HEK293 (cell line): ENCODE results near the gene CBX8.

Experiments used
- CTCF ChIA-PET: fragments of 350-600 bp; formaldehyde crosslinking; extraction: SDS; loops from one replicate; lab custom pipeline; 2021; ENCODE audit warnings: antibody characterized with exemption; lab: Yijun Ruan, JAX
- POLR2A ChIA-PET: fragments of 300-600 bp; formaldehyde crosslinking; extraction: SDS; loops from one replicate; lab custom pipeline; 2020; ENCODE audit warnings: antibody characterized with exemption, inconsistent platforms; lab: Yijun Ruan, JAX
- H3K27ac ChIP-seq: fragments of 200-500 bp; sonication (Bioruptor generic); 2 replicates; pipeline ENCODE4 v1.5.1; 2014; ENCODE audit warnings: low read depth, low read length, control low read depth, inconsistent platforms; ENCODE audit errors: extremely low read depth
- H3K36me3 ChIP-seq, 2 experiments: fragments of 200-500 bp in 1 of 2; sonication (Bioruptor generic) in 1 of 2; 1 replicate in 1 of 2; 2 replicates in 1 of 2; pipeline ENCODE4 v1.5.1; 2014 to 2017; ENCODE audit warnings: inconsistent platforms in 2 of 2, low read length in 2 of 2; ENCODE audit not compliant: control insufficient read depth in 2 of 2, insufficient read depth in 1 of 2
- H3K4me1 ChIP-seq: fragments of 200-500 bp; sonication (Bioruptor generic); 2 replicates; pipeline ENCODE4 v1.5.1; 2014; ENCODE audit warnings: mild to moderate bottlenecking, low read length, inconsistent platforms; ENCODE audit not compliant: control insufficient read depth, insufficient read depth
- H3K4me3 ChIP-seq: 2 replicates; pipeline ENCODE4 v1.5.1; 2011; ENCODE audit warnings: low read depth, mild to moderate bottlenecking, control low read depth, low read length, moderate library complexity
- H3K9me3 ChIP-seq: fragments of 200-500 bp; sonication (Bioruptor generic); 2 replicates; pipeline ENCODE4 v1.5.1; 2014; ENCODE audit warnings: low read depth, low read length, inconsistent platforms; ENCODE audit not compliant: control insufficient read depth, insufficient read depth
- BCL6B ChIP-seq: fragments of 450-650 bp; formaldehyde crosslinking; IDR thresholded peaks from 2 replicates; pipeline ENCODE4 v1.5.1; 2017; ENCODE audit warnings: missing biosample characterization, missing genetic modification characterization
- GLI4 ChIP-seq: fragments of 450-650 bp; formaldehyde crosslinking; IDR thresholded peaks from 2 replicates; pipeline ENCODE4 v1.5.1; 2016; ENCODE audit warnings: missing biosample characterization, missing genetic modification characterization
- GLIS1 ChIP-seq: fragments of 450-650 bp; formaldehyde crosslinking; IDR thresholded peaks from 2 replicates; pipeline ENCODE4 v1.5.1; 2016; ENCODE audit warnings: missing biosample characterization, missing genetic modification characterization
- GLIS2 ChIP-seq: fragments of 450-650 bp; formaldehyde crosslinking; IDR thresholded peaks from 2 replicates; pipeline ENCODE4 v1.5.1; 2016; ENCODE audit warnings: missing biosample characterization, missing genetic modification characterization
- KLF16 ChIP-seq: fragments of 450-650 bp; formaldehyde crosslinking; IDR thresholded peaks from 2 replicates; pipeline ENCODE4 v1.5.1; 2017; ENCODE audit warnings: missing biosample characterization, missing genetic modification characterization
- WT1 ChIP-seq: fragments of 450-650 bp; formaldehyde crosslinking; IDR thresholded peaks from 2 replicates; pipeline ENCODE4 v1.5.1; 2016; ENCODE audit warnings: missing biosample characterization, missing genetic modification characterization
- ZBTB1 ChIP-seq: fragments of 450-650 bp; formaldehyde crosslinking; IDR thresholded peaks from 2 replicates; pipeline ENCODE4 v1.5.1; 2016; ENCODE audit warnings: missing biosample characterization, missing genetic modification characterization
- ZBTB10 ChIP-seq: fragments of 450-650 bp; formaldehyde crosslinking; IDR thresholded peaks from 2 replicates; pipeline ENCODE4 v1.5.1; 2016; ENCODE audit warnings: missing biosample characterization, missing genetic modification characterization
- ZBTB17 ChIP-seq: fragments of 450-650 bp; formaldehyde crosslinking; IDR thresholded peaks from 2 replicates; pipeline ENCODE4 v1.5.1; 2016; ENCODE audit warnings: missing biosample characterization, missing genetic modification characterization
- ZBTB48 ChIP-seq: fragments of 450-650 bp; formaldehyde crosslinking; IDR thresholded peaks from 2 replicates; pipeline ENCODE4 v1.5.1; 2016; ENCODE audit warnings: missing biosample characterization, missing genetic modification characterization
- ZNF324 ChIP-seq: fragments of 450-650 bp; formaldehyde crosslinking; IDR thresholded peaks from 2 replicates; pipeline ENCODE4 v1.5.1; 2016; ENCODE audit warnings: missing biosample characterization, missing genetic modification characterization
- ZNF341 ChIP-seq: fragments of 450-650 bp; formaldehyde crosslinking; IDR thresholded peaks from 2 replicates; pipeline ENCODE4; 2016; ENCODE audit warnings: low read depth, missing biosample characterization, missing genetic modification characterization
- ZNF37A ChIP-seq: fragments of 450-650 bp; IDR thresholded peaks from 2 replicates; pipeline ENCODE4 v1.5.1; 2018; ENCODE audit warnings: missing biosample characterization, missing genetic modification characterization
- ZNF529 ChIP-seq: fragments of 450-650 bp; formaldehyde crosslinking; IDR thresholded peaks from 2 replicates; pipeline ENCODE4 v1.5.1; 2017; ENCODE audit warnings: missing genetic modification characterization, missing biosample characterization; ENCODE audit not compliant: insufficient replicate concordance
- ZNF558 ChIP-seq: fragments of 450-650 bp; formaldehyde crosslinking; IDR thresholded peaks from 2 replicates; pipeline ENCODE4 v1.5.1; 2016; ENCODE audit warnings: missing biosample characterization, missing genetic modification characterization
- ZNF600 ChIP-seq: fragments of 450-650 bp; formaldehyde crosslinking; IDR thresholded peaks from 2 replicates; pipeline ENCODE4 v1.5.1; 2016; ENCODE audit warnings: missing biosample characterization, missing genetic modification characterization
- ZNF610 ChIP-seq: fragments of 450-650 bp; formaldehyde crosslinking; IDR thresholded peaks from 2 replicates; pipeline ENCODE4 v1.5.1; 2016; ENCODE audit warnings: missing biosample characterization, missing genetic modification characterization, borderline replicate concordance
- ZNF629 ChIP-seq: fragments of 450-650 bp; formaldehyde crosslinking; IDR thresholded peaks from 2 replicates; pipeline ENCODE4 v1.5.1; 2017; ENCODE audit warnings: missing biosample characterization, missing genetic modification characterization
- ZNF837 ChIP-seq: fragments of 450-650 bp; formaldehyde crosslinking; IDR thresholded peaks from 2 replicates; pipeline ENCODE4 v1.5.1; 2016; ENCODE audit warnings: missing biosample characterization, missing genetic modification characterization
- TF ChIP-seq, protein P1 (sequence below): fragments of 450-650 bp; formaldehyde crosslinking; IDR thresholded peaks from 2 replicates; pipeline ENCODE4 v1.5.1; 2016; ENCODE audit warnings: missing biosample characterization, missing genetic modification characterization
- TF ChIP-seq, protein P2 (sequence below): fragments of 450-650 bp; formaldehyde crosslinking; IDR thresholded peaks from 2 replicates; pipeline ENCODE4; 2016; ENCODE audit warnings: missing biosample characterization, missing genetic modification characterization
- TF ChIP-seq, protein P3 (sequence below): fragments of 450-650 bp; formaldehyde crosslinking; IDR thresholded peaks from 2 replicates; pipeline ENCODE4 v1.5.1; 2016; ENCODE audit warnings: missing biosample characterization, missing genetic modification characterization

Gene CBX8

DNA sequence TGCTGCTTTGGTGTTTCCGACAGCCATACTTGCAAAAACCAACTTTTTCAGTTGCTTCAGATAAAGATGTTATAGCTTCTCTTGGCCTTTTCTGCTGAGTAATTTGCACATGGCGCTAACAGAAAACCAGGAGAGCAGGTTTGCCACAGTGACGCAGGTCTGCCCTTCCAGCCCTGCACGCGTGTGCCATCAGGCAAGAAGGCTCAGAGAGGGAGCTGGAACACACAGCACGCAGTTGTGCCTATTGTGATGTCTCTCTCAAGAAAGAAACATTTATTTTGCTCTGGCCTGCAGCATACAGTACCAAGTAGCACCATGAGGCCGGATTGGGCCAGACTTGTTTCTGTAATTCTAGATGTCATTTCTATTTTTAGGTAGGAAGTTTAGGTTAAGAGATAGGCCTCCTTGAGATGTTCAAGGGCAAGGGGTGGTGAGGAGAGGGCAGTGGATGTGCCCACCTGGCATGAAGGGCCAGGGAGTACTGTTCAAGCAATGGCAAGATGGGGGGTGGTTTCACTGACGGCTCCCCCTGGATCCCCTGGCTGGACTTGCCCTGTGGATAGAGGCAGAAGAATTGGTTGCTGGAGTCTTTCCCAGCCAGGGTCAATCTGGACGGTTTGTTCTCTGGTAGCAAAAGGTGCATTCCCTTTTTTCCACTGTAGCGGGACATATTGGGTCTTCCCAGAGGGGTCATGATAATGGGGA is 17.1 kb downstream of the CBX8 start (continued):
- TF ChIP-seq ZNF837 (tag by site-specific recombination): no peak
- TF ChIP-seq ZBTB10 (tag by site-specific recombination): no peak
- no peak for TF ChIP-seq ZNF529 (tag by site-specific recombination)
- TF ChIP-seq ZNF558 (tag by site-specific recombination): no peak
- TF ChIP-seq ZBTB48: 0 out of 2 replicates have a peak, but pooled peaks have one; percentile 1

DNA sequence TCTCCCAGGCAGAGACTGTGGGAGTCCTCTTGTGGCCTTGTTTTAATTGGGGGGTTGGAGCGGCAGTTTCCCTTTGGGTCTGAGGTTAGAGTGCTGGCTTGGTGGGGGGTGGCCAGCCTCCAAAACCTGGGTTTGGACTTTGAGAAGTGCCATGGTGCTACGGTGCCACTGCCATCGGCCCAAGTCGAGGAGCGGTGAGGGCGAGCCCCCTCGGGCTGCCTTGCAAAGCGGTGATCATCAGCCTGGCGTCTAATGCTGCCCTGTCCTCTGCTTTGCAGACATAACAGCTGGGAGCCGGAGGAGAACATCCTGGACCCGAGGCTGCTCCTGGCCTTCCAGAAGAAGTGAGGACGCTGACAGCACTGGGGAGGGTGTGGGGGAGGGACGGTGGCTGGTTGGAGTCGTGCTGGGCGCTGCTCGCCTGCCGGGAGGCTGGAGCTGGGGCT is 17.8 kb downstream of the CBX8 start:
- Histone ChIP-seq H3K4me3 (peak overlapping the region; percentile 67), H3K36me3 (peaks cover 14 to 48% of the 10 kb centered on the region in 2 experiments; a peak in 2 of 3 replicates), H3K27ac (peak overlapping the region; percentile 85; the same call in 1 of the 2 replicates), H3K9me3 (no peaks in the 10 kb centered on the region), H3K4me1 (peaks cover 21% of the 10 kb centered on the region)
- POLR2A ChIA-PET: interaction anchor here (0.8 to 2.3 kb wide), 5 partner anchors 8 to 60 kb away, joined by 3 to 17 read pairs (median 4); partner anchors contain the start of genes CBX4 and CBX8
- CTCF ChIA-PET: interaction anchor here (0.5 to 2.7 kb wide), 8 partner anchors 8 to 145 kb away, joined by 3 to 10 read pairs (median 4); no protein-coding TSS in a partner anchor
- TF ChIP-seq ZBTB1 (tag by site-specific recombination): 0 out of 2 replicates have a peak, but pooled peaks have one; percentile 7
- TF ChIP-seq WT1 (tag by site-specific recombination): peak; percentile 41
- TF ChIP-seq ZNF37A (tag by site-specific recombination): no peak
- TF ChIP-seq GLIS2: peak; percentile 5; the same call in 1 of the 2 replicates
- no peak for TF ChIP-seq BCL6B (tag by site-specific recombination)
- no peak for TF ChIP-seq KLF16
- 0 out of 2 replicates have a peak, but pooled peaks have one; percentile 7 for TF ChIP-seq ZNF629 (tag by site-specific recombination)
- peak; percentile 61; the same call in 1 of the 2 replicates for TF ChIP-seq ZBTB10 (tag by site-specific recombination)
- peak; percentile 36; the same call in 1 of the 2 replicates for TF ChIP-seq ZBTB48
- TF ChIP-seq, protein P1, sequence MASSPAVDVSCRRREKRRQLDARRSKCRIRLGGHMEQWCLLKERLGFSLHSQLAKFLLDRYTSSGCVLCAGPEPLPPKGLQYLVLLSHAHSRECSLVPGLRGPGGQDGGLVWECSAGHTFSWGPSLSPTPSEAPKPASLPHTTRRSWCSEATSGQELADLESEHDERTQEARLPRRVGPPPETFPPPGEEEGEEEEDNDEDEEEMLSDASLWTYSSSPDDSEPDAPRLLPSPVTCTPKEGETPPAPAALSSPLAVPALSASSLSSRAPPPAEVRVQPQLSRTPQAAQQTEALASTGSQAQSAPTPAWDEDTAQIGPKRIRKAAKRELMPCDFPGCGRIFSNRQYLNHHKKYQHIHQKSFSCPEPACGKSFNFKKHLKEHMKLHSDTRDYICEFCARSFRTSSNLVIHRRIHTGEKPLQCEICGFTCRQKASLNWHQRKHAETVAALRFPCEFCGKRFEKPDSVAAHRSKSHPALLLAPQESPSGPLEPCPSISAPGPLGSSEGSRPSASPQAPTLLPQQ (tag by site-specific recombination): no peak
- no peak for TF ChIP-seq ZNF324 (tag by site-specific recombination)
- TF ChIP-seq GLIS1 (tag by site-specific recombination): peak; percentile 90
- TF ChIP-seq ZNF341 (tag by site-specific recombination): peak; percentile 3; the same call in 1 of the 2 replicates
- TF ChIP-seq GLI4 (tag by site-specific recombination): no peak
- TF ChIP-seq, protein P2, sequence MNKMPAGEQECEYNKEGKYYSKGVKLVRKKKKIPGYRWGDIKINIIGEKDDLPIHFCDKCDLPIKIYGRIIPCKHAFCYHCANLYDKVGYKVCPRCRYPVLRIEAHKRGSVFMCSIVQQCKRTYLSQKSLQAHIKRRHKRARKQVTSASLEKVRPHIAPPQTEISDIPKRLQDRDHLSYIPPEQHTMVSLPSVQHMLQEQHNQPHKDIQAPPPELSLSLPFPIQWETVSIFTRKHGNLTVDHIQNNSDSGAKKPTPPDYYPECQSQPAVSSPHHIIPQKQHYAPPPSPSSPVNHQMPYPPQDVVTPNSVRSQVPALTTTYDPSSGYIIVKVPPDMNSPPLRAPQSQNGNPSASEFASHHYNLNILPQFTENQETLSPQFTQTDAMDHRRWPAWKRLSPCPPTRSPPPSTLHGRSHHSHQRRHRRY: no peak
- TF ChIP-seq ZNF600 (tag by site-specific recombination): 0 out of 2 replicates have a peak, but pooled peaks have one; percentile 59
- TF ChIP-seq ZNF610 (tag by site-specific recombination): peak; percentile 9; the same call in 1 of the 2 replicates
- TF ChIP-seq ZBTB17 (tag by site-specific recombination): peak; percentile 66
- TF ChIP-seq, protein P3, sequence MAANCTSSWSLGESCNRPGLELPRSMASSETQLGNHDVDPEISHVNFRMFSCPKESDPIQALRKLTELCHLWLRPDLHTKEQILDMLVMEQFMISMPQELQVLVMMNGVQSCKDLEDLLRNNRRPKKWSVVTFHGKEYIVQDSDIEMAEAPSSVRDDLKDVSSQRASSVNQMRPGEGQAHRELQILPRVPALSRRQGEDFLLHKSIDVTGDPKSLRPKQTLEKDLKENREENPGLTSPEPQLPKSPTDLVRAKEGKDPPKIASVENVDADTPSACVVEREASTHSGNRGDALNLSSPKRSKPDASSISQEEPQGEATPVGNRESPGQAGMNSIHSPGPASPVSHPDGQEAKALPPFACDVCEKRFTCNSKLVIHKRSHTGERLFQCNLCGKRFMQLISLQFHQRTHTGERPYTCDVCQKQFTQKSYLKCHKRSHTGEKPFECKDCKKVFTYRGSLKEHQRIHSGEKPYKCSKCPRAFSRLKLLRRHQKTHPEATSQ: 0 out of 2 replicates have a peak, but pooled peaks have one; percentile 48
